Stimulated activated CD4-positive, alpha-beta T cell treated with anti-CD3 and anti-CD28 coated beads, Interleukin-2, amount 100 ng/mL, for 24 hours (primary cell): ENCODE measurements around the gene PI16.

Experiments
- DNase-seq, 2 donors: peaks; one replicate each; pipeline ENCODE4 v3.0.0-alpha.2; 2020

Gene PI16

GRCh38 chr6:37005827-37006567, 51.5 kb downstream of the PI16 start:
- DNase-seq = no peak

- DNase-seq = no peak
Observed at GRCh38 chr6:37006793-37007339, 52.3 kb downstream of the PI16 start.

GRCh38 chr6:37007340-37008043, 53.0 kb downstream of the PI16 start:
- no peak for DNase-seq

- no peak for DNase-seq
Observed at GRCh38 chr6:37008484-37009465, 54.2 kb downstream of the PI16 start.

GRCh38 chr6:37010402-37010892, 55.9 kb downstream of the PI16 start:
- no peak for DNase-seq

GRCh38 chr6:37011656-37012378, 57.3 kb downstream of the PI16 start:
- DNase-seq = no peak

GRCh38 chr6:37013516-37014491, 59.3 kb downstream of the PI16 start:
- DNase-seq = no peak
